ENCODE data around the gene FAM13C.

- TF ChIP-seq CREB5 (CRISPR knock-in tag; IDR thresholded peaks at IDR 0.05; ENCODE audit: low read depth) (no peak), GLIS3 (CRISPR knock-in tag; IDR thresholded peaks at IDR 0.05) (no peak), ZFP3 (CRISPR knock-in tag; IDR thresholded peaks at IDR 0.05) (no peak), ISL1 (CRISPR knock-in tag; IDR thresholded peaks at IDR 0.05) (no peak)
Observed at GRCh38 chr10:59366290-59366689, 3.9 kb upstream of the FAM13C start.
